Panc1 (cell line): ENCODE results near the gene SERP1. TPM values are rescaled to one million over a fixed set of nuclear protein-coding genes. Genes with fewer than 3 reads are reported as not detected.

Experiments
- ATAC-seq: fragments of 200-7000 bp; cut with Tn5 transposase; 2 replicates; pipeline ENCODE4 v1.9.1; 2020; ENCODE audit warnings: mild to moderate bottlenecking, moderate library complexity
- BruUV-seq: library from RNA; stranded (reverse); fragments of 400-500 nt; replicated peaks from 2 replicates; lab custom pipeline; 2021; lab: Mats Ljungman, UMichigan
- CTCF ChIA-PET: fragments of 300-600 bp; sonication (Branson Sonifier 250); formaldehyde crosslinking; loops from one replicate; lab custom pipeline; 2022; ENCODE audit warnings: antibody characterized with exemption; lab: Charles Lee
- POLR2A ChIA-PET: fragments of 300-600 bp; sonication (Branson Sonifier 250); formaldehyde crosslinking; loops from one replicate; lab custom pipeline; 2022; ENCODE audit warnings: antibody characterized with exemption; lab: Charles Lee
- DNase-seq: peaks from one replicate; pipeline ENCODE4 v3.0.0-alpha.2; 2010; ENCODE audit warnings: low read depth, low spot score
- H3K27ac ChIP-seq: 2 replicates; pipeline ENCODE4 v1.5.1; 2011; ENCODE audit warnings: mild to moderate bottlenecking, low read length, inconsistent platforms
- H3K27me3 ChIP-seq: fragments of 200-500 bp; sonication (Bioruptor generic); 2 replicates; pipeline ENCODE4 v1.6.0; 2014; ENCODE audit warnings: low read length, inconsistent platforms; ENCODE audit not compliant: control insufficient read depth, insufficient read depth
- H3K36me3 ChIP-seq: fragments of 200-500 bp; sonication (Bioruptor generic); 2 replicates; pipeline ENCODE4 v1.5.1; 2014; ENCODE audit warnings: inconsistent platforms, mild to moderate bottlenecking, low read length, moderate library complexity; ENCODE audit not compliant: control insufficient read depth, insufficient read depth
- H3K4me1 ChIP-seq: 2 replicates; pipeline ENCODE4 v1.5.1; 2011; ENCODE audit warnings: inconsistent platforms, mild to moderate bottlenecking, low read length, moderate library complexity; ENCODE audit not compliant: control insufficient read depth, insufficient read depth
- H3K4me3 ChIP-seq, 2 experiments: 2 replicates each; pipeline ENCODE4 v1.5.1; 2011 to 2012; ENCODE audit warnings: low read depth in 2 of 2, low read length in 2 of 2, mild to moderate bottlenecking in 2 of 2, inconsistent platforms in 1 of 2, moderate library complexity in 1 of 2
- H3K9me3 ChIP-seq: fragments of 200-500 bp; sonication (Bioruptor generic); 2 replicates; pipeline ENCODE4 v1.5.1; 2014; ENCODE audit warnings: low read depth, mild to moderate bottlenecking, inconsistent platforms, low read length, moderate library complexity; ENCODE audit not compliant: control insufficient read depth, insufficient read depth
- CTCF ChIP-seq: fragments of 450-650 bp; IDR thresholded peaks from 2 replicates; pipeline ENCODE4 v1.5.1; 2017; ENCODE audit warnings: mild to moderate bottlenecking
- POLR2AphosphoS5 ChIP-seq: IDR thresholded peaks from 2 replicates; pipeline ENCODE4 v1.6.1; 2012; ENCODE audit warnings: mild to moderate bottlenecking, low read depth, low read length, moderate library complexity
- REST ChIP-seq, 2 experiments: IDR thresholded peaks; 2 replicates each; pipeline ENCODE4 v1.6.1; 2011 to 2012; ENCODE audit warnings: low read depth in 2 of 2, control low read depth in 1 of 2, low read length in 1 of 2, mild to moderate bottlenecking in 1 of 2, moderate library complexity in 1 of 2; ENCODE audit not compliant: insufficient read depth in 1 of 2
- SIN3A ChIP-seq: IDR thresholded peaks from 2 replicates; pipeline ENCODE4 v1.6.1; 2012; ENCODE audit warnings: low read depth, mild to moderate bottlenecking, low read length, moderate library complexity, borderline replicate concordance; ENCODE audit not compliant: insufficient read depth
- TCF7L2 ChIP-seq: IDR thresholded peaks from 2 replicates; pipeline ENCODE4 v1.6.1; 2011; ENCODE audit warnings: mild to moderate bottlenecking, low read depth, low read length, inconsistent platforms
- in situ Hi-C: cut with HindIII; loops from 2 replicates; pipeline ENCODE4 v1.10.0; 2016; ENCODE audit warnings: low sequenced_read_pairs, low pct_unique_long_range_greater_than_20kb
- intact Hi-C: fragments of 100-400 bp; cut with micrococcal nuclease; formaldehyde crosslinking; loops from one replicate; pipeline ENCODE4 v1.10.0; 2022; ENCODE audit not compliant: unreplicated experiment
- total RNA-seq: library from RNA; stranded (reverse); gene quantifications from one replicate; pipeline ENCODE4 v1.2.1, GENCODE V29; 2021; ENCODE audit not compliant: unreplicated experiment

Gene SERP1
- total RNA-seq, 1 experiment from 2014 or later, result 75.0 TPM

GRCh38 chr3:150577855-150578254, 31.6 kb upstream of the SERP1 start:
- intact Hi-C loops (no loop called here), in situ Hi-C loops (no loop called here)
- POLR2A ChIA-PET, result interaction anchor here (0.5 to 0.7 kb wide), 2 partner anchors 16 to 536 kb away, joined by 4 to 5 read pairs; no protein-coding TSS in a partner anchor
- TF ChIP-seq SIN3A (no peak), CTCF (no peak; the same call in 1 of the 2 replicates), REST (IDR thresholded peaks at IDR 0.05; ENCODE audit: insufficient read depth in 1 of 2, low read depth in 2 of 2, low read length in 1 of 2) (no peak), POLR2AphosphoS5 (no peak), TCF7L2 (no peak)
- H3K27ac ChIP-seq, result no peak overlapping the region
- H3K4me1 ChIP-seq, result no peaks in the 10 kb centered on the region
- CTCF ChIA-PET, result interaction anchor here (0.7 kb wide), 1 partner anchor 220 kb away, joined by 3 read pairs; no protein-coding TSS in a partner anchor
- no peak for ATAC-seq
- no peak overlapping the region for H3K4me3 ChIP-seq
- H3K27me3 ChIP-seq, result no peaks in the 10 kb centered on the region
- DNase-seq, result no peak
- H3K9me3 ChIP-seq, result no peaks in the 10 kb centered on the region
- peaks cover 19% of the 10 kb centered on the region for H3K36me3 ChIP-seq
- BruUV-seq, result no TSS peak

- intact Hi-C loops (no loop called here), in situ Hi-C loops (no loop called here)
- 0 out of 2 replicates have a peak, but pooled peaks have one; percentile 45 for ATAC-seq
- Histone ChIP-seq H3K27ac (no peak overlapping the region), H3K4me1 (no peaks in the 10 kb centered on the region), H3K36me3 (peaks cover 41% of the 10 kb centered on the region), H3K9me3 (no peaks in the 10 kb centered on the region), H3K27me3 (no peaks in the 10 kb centered on the region), H3K4me3 (no peak overlapping the region)
- no TSS peak for BruUV-seq
- no peak for DNase-seq
- TF ChIP-seq CTCF (no peak), SIN3A (no peak), TCF7L2 (no peak), REST (IDR thresholded peaks at IDR 0.05; ENCODE audit: insufficient read depth in 1 of 2, low read depth in 2 of 2, low read length in 1 of 2) (no peak)
- ChIA-PET CTCF (no interaction called here), POLR2A (no interaction called here)
Observed at GRCh38 chr3:150567328-150567727, 21.0 kb upstream of the SERP1 start.
